Activated CD8-positive, alpha-beta memory T cell treated with anti-CD3 and anti-CD28 coated beads, Interleukin-2, amount 50 U/mL, for 24 hours (primary cell): ENCODE data around the gene EML1.

Experiments used
- DNase-seq: peaks from one replicate; pipeline ENCODE4 v3.0.0-alpha.2; 2020; ENCODE audit errors: extremely low read depth

EML1 gene

DNA sequence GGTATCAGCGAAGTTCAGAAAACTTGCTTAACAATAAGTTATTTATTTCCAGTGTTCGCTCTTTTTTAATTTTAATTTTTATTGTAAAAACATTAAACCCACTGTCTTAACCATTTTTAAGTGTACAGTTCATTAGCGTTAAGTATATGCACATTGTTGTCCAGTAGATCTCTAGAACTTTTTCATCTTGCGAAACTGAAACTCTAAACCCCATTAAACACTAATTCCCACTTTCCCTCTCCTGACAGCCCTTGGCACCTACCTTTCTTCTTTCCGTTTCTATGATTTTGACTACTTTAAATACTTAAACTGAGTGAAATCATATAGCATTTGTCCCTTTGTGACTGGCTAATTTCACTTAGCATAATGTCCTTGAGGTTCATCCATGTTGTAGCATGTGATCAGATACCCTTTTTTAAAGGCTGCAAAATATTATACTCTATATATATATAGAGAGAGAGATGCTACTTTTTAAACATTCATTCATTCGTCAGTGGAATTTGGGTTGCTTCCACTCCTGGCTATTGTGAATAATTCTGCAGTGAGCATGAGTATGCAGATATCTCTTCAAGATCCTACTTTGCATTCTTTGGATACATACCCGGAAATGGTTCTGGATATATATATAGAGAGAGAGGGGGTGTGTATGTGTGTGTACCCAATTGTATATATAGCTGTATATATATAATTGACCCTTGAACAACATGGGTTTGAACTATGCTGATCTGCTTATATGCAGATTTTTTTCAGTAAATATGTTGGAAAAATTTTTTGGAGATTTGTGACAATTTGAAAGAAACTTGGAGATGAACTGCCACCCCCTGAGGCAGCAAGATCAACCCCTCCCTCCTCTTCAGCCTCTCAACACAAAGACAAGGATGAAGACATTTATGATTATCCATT is 197.3 kb downstream of the EML1 start:
- DNase-seq = no peak

DNA sequence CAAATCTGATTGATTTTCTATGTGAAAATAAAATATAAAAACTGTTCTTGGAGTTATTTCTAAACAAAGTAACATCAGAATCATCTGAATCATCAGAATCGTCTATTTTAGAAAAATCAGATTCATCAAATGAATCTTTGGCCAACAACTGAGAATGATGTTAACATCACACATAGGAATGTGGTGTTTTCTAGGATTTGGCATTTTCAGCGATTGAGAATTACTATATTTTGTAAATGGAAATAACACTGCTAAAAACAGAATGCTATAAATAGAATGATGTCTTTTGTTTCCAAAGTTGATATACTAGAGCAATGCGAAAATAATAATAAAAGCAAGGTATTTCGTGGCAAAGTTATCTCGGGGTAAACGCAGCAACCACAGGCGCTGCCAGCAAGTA is 198.1 kb downstream of the EML1 start:
- no peak for DNase-seq
